GM06990 (cell line): ENCODE data around the gene CUL5.

Experiments
- DNase-seq: peaks from one replicate; pipeline ENCODE4 v3.0.0-alpha.2; 2011; ENCODE audit not compliant: insufficient read length; ENCODE audit errors: extremely low read depth
- H3K27me3 ChIP-seq: replicated peaks from 2 replicates; pipeline ENCODE4 v1.6.0; 2011; ENCODE audit warnings: low read length; ENCODE audit not compliant: control insufficient read depth, insufficient read depth
- H3K36me3 ChIP-seq: 2 replicates; pipeline ENCODE4 v1.5.1; 2011; ENCODE audit warnings: low read length; ENCODE audit not compliant: control insufficient read depth, insufficient read depth
- H3K4me3 ChIP-seq: replicated peaks from 2 replicates; pipeline ENCODE4 v1.5.1; 2011; ENCODE audit warnings: low read depth, mild to moderate bottlenecking, control low read depth, low read length
- CTCF ChIP-seq: IDR thresholded peaks from 2 replicates; pipeline ENCODE4 v1.5.1; 2011; ENCODE audit warnings: low read length, control low read depth, mild to moderate bottlenecking, inconsistent platforms; ENCODE audit not compliant: insufficient read depth, poor library complexity, severe bottlenecking

CUL5 gene

GRCh38 chr11:108035690-108036089 lies 27.0 kb downstream of the CUL5 start:
- no peak for TF ChIP-seq CTCF
- H3K4me3 ChIP-seq, result no peak overlapping the region
- peaks cover 6% of the 10 kb centered on the region for H3K36me3 ChIP-seq
- H3K27me3 ChIP-seq, result no peaks in the 10 kb centered on the region
- DNase-seq, result no peak

- Histone ChIP-seq H3K36me3 (peaks cover 6% of the 10 kb centered on the region), H3K4me3 (no peak overlapping the region), H3K27me3 (no peaks in the 10 kb centered on the region)
- no peak for TF ChIP-seq CTCF
- DNase-seq, result no peak
These were observed 28.5 kb downstream of the CUL5 start for GRCh38 chr11:108037211-108037610.

- DNase-seq, result no peak
- H3K27me3 ChIP-seq, result no peaks in the 10 kb centered on the region
- no peak overlapping the region for H3K4me3 ChIP-seq
- TF ChIP-seq CTCF, result no peak
- H3K36me3 ChIP-seq, result peaks cover 6% of the 10 kb centered on the region
These were observed 28.9 kb downstream of the CUL5 start for GRCh38 chr11:108037636-108038035.

GRCh38 chr11:108048269-108048668 lies 39.6 kb downstream of the CUL5 start:
- DNase-seq, result no peak
- Histone ChIP-seq H3K27me3 (no peaks in the 10 kb centered on the region), H3K4me3 (no peak overlapping the region), H3K36me3 (peaks cover 3% of the 10 kb centered on the region)
- TF ChIP-seq CTCF, result no peak

- Histone ChIP-seq H3K4me3 (no peak overlapping the region), H3K27me3 (no peaks in the 10 kb centered on the region), H3K36me3 (peaks cover 1% of the 10 kb centered on the region; the same call in 1 of the 2 replicates)
- DNase-seq, result no peak
- no peak for TF ChIP-seq CTCF
These were observed 53.6 kb downstream of the CUL5 start for GRCh38 chr11:108062336-108062735.

DNA sequence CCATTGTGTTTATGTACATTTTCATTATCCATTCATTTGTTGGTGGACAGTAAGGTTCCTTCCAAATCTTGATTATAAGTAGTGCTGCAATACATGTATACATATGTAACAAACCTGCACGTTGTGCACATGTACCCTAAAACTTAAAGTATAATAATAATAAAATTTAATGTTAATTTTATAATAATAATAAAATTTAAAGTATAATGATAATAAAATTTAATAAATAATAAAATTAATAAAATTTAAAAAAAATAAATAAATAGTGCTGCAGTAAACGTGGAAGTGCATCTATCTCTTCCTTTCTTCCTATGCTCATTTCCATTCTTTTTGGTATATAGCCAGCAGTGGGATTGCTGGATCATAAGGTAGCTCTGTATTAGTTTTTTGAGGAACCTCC lies 54.7 kb downstream of the CUL5 start:
- no peak for TF ChIP-seq CTCF
- no peak overlapping the region for H3K4me3 ChIP-seq
- no peak for DNase-seq
- no peaks in the 10 kb centered on the region for H3K27me3 ChIP-seq
- H3K36me3 ChIP-seq, result peaks cover 1% of the 10 kb centered on the region; the same call in 1 of the 2 replicates
